Measurements from ENCODE around the gene CPEB3.
"Not testable (repeated sequence)": the region's sequence is repeated elsewhere in the genome, so short reads cannot be mapped to it uniquely, and the experiment has no call there.

Gene CPEB3

DNA sequence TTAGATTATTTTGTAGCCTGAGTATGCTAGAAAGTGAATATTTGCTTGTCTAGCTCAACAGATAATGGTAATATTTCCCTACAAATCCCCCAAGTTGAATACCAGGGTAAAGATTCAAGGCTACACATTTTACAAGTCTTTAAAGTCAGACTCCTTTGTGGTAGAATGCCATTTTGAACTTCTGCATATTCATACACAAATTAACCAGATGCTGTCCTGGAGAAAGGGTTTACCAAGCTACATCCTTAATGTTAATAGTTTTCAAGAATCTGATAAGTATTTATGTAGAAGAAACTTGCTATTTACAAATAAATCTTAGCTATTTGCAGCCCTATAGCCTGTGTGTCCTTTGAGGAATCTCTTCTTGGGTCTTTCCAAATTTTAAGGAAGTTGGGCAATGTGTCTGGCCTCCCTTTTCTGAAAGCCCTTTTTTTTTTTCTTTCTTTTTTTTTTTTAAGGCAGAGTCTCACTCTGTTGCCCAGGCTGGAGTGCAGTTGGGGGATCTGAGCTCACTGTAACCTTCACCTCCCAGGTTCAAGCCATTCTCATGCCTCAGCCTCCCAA is 82.6 kb downstream of the CPEB3 start:
- DNase-seq: no peak

DNA sequence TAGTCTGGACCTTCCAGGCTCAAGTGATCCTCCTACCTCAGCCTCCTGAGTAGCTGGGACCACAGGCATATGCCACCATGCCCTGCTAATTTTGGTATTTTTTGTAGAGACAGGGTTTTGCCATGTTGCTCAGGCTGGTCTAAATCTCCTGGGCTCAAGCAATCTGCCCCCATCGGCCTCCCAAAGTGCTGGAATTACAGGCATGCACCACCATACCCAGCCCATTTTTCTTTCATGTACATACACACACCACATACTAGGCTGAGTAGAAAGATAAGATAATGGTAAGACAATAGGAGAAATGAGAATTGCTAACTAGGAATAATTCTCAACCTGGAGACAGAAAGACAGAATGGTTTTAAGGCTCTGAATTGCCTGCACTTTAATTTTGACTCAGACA is 83.8 kb downstream of the CPEB3 start:
- no peak for DNase-seq

DNA sequence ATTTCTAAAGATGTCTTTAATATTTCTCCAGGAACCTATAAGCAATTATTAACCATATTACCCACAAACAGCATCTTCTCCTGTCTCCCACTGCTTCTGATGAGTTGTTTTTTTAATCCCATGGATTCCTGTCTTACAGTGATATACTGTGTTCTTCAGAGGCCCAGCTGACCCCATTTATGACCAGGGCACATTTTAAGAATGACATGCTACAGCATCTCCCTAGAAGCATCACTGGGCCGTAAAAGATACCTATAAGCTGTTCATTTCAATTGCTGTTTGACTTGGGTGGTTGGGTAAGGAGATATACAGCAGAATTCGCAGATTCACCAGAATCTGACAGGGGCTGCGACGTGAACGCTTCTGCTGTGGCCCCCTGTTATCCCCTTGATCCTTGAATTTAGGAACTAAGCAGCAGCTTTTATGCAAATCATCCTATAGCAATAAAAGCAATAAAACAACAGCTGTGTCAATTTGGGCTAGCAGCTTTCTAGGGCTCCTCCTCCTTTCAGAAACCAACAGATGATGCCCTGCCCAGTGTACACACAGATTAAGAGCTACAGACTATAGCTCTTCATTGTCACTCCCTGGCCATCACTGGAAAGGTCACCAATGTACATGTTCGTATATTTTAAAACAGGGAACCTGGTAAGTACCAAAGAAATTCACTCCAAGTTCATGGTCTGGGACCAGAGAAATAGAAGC is 86.8 kb downstream of the CPEB3 start:
- DNase-seq: no peak

DNA sequence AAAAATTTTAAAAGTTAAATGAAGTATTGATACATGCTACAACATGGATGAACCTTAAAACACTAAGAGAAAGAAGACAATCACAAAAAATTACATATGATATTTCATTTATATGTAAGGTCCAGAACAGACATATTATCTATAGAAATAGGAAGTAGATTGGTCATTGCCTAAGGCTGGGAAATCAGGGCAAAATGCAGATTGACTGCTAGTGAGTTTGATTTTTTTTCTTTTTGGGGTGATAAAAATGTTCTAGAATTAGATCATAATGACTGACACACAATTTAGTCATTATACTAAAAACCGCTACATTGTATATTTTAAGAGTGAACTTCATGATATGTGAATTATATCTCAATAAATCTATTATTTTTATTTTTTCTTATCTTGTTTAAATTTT is 88.3 kb downstream of the CPEB3 start:
- no peak for DNase-seq

DNA sequence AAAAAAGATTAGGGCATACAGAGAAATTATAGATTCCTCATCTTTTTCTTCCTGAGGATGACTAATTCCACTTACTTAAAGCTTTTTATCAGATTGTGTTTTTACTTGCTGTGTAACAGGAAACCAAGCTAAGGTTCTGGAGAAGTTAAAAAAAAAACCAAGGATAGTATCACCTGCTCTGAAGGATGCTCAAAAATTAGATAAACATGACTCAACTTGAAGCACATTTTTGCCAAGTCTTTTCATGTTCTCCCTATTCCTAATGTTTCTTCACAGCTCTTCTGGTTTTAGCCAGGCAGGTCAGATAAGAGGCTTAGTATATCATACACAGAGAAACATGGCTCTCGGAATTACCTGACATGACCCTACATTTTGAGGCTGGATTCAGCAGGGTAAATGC is 90.3 kb downstream of the CPEB3 start:
- DNase-seq: no peak

DNA sequence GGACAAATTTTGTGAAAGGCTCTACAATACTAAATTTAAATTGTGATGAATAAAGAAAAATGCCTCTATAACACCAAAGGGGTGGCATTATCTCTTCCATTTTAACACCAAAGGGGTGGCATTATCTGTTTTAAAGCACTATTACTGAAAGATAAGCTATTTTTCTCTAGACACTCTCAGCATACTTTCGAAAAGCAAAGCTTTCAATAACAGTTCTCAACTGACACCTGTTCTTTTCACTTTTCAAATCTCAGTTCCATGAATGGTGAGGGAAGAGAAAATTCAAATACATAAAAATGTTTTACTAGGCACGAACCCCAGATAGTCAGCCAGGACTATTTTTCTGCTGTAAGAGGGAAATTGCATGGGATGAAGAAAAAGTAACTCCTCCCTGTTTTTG is 103.8 kb downstream of the CPEB3 start:
- no peak for DNase-seq

DNA sequence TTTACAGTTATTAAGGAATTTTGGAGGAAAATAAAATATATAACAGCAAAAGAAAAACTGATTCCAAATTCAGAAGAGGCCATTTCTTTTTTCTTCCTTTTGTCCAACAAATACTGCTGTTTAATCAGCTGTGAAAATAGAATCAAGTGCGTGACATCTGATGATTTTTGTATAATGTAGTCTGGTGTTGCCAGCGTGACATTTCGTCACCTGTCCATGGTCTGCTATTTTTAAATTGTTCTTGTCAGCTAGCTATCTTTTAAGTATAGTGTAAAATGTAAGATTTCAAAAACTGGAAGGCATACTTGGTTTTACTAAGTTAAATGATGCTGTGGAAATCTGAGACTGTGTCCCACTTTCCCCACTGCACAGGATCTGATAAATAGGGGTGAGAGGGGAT is 105.9 kb downstream of the CPEB3 start:
- DNase-seq: no peak

DNA sequence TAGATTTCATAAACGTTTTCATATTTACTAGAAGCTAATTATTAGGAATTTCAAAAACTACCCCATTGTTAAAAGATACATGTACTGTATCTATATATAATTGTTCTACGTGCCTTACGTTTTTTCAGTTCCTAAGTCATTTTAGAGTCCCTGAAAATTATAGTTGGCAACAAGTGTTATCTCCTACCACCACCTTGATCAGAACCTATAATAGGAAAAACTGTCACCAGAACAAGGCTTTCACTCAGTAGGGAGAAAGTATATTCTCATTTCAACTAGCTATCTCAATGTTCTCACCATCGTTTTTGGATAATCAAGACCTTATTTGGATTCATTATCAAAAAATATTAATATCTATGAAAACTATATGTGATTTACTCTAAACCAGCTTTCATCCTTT is 107.7 kb downstream of the CPEB3 start:
- DNase-seq: no peak

DNA sequence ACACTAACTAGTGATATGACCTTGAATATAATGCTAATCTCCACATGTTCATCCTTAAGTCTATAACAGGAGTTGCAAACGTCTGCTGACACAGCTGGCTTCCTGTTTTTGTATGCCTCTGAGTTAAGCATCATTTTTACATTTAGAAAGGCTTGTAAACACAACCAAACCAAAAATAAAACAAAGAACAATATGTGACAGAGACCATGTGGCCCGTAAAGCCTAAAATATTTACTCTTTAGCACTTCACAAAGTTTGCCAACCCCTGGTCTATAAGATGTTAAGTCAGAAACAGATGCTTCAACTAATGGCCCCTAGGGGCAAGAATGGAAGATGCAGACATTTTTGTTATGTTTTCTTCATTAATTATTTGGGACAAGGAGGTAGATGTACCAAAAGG is 109.3 kb downstream of the CPEB3 start:
- no peak for DNase-seq

DNA sequence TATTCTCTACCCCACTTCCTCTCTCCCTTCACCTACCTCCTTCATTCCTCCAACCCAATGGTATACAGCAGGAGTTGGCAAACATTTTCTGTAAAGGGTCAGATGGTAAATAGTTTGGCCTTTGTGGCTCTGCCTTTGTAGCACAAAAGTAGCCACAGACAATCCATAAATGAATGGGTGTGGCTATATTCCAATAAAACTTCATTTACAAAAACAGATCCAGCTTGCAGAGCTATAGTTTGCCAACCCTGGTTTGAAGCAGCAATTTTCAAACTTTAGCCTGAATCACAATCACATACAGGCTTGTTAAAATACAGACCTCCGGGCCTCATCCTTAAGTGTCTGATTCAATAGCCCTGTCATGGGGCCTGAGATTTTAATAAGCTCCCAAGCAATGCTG is 110.5 kb downstream of the CPEB3 start:
- DNase-seq: no peak

DNA sequence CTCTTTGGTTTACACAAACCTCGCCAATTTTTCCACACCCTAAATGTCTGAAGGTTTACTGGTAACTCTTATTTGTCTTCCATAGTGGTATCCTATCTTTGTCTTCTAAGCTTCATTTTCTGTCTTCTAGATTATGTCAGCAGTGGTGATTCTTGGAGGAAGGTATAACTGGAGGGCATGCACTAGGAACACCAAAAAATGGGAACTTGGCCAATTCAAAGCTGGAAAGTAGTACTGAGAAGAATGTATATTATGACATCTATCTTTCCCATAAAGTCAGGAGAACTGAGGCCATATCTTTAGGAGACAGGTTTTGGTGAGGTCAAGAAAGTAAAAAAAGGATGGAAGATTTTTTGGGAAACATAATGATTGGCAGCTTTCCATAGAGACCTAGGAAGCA is 113.3 kb downstream of the CPEB3 start:
- no peak for DNase-seq

DNA sequence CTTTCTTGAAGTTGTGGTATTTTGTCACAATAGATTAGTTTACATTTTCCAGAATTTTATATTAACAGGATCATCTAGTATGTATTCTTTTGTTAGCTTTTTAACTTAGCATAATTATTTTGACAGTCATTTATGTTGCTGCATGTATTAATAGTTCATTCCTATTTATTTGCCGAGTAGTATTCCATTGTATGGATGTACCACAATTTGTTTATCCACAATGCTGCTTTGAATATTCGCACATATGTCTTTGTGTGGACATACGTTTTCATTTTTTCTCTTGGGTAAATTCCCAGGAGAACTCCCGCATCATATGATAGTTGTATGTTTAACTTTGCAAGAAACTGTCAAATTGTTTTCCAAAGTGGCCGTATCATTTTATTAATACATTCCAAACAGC is 115.7 kb downstream of the CPEB3 start:
- DNase-seq: no peak

DNA sequence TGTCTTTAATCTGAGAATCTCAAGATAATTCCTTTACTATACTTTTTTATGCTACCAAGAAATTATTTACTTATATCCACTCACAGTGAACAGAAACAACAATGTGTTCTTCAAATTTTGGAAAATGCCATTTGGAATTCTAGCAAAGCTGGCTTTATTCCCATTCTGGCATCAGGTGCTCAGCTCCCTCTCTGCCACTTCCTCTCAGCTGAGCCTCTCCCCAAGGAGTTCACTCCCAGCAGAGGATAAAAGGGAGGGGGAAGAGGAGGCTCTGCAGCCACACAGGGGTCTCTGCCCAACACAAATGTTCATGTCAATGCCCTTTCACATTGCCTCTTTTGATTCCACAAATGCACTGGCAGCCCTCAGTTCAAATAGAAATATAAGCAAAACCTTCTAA is 116.9 kb downstream of the CPEB3 start:
- no peak for DNase-seq

DNA sequence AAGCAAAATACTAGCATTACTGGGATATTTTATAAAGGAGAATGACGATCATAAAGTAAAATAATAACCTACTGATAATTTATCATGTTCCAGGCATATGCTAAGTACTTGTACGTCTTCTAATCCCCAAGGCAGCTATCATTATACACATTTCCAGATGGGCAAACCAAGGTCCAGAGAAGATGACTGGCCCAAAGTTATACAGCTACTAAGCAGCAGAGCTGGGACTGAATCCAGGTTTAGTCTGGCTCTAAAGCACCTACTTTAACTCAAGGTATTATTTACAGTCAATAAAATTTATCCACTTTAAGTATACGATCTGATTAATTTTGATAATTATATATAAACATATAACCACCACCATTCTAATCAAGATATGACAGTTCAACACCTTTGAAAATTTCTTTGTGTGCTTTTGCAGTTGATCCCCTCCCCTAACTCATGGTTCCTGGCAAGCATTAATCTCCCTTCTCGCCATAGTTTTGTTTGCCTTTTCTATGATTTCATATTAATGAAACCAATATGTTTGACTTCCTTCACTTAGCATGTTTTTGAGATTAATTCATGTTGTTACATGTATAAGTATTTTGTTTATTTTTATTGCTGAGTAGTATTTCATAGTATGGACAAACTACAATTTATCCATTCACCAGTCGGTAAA is 126.7 kb downstream of the CPEB3 start:
- DNase-seq: no peak

DNA sequence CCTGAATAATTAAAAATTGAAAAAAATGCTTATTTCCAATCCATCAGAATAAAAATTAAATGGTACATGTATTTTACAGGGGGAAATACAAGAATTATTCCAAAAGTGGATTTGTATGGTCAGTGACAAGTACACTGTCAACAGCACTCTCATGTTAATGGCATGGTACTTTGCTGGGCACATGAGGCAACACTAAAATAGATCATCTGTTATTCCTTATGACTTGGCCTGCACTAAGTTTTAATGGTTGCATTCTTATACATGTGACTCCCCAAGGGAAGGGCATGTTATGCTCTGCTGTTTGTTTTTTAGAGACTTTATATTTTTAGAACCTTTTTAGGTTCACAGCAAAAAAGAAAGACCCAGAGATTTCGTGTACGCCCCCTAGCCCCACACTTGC is 128.3 kb downstream of the CPEB3 start:
- no peak for DNase-seq

DNA sequence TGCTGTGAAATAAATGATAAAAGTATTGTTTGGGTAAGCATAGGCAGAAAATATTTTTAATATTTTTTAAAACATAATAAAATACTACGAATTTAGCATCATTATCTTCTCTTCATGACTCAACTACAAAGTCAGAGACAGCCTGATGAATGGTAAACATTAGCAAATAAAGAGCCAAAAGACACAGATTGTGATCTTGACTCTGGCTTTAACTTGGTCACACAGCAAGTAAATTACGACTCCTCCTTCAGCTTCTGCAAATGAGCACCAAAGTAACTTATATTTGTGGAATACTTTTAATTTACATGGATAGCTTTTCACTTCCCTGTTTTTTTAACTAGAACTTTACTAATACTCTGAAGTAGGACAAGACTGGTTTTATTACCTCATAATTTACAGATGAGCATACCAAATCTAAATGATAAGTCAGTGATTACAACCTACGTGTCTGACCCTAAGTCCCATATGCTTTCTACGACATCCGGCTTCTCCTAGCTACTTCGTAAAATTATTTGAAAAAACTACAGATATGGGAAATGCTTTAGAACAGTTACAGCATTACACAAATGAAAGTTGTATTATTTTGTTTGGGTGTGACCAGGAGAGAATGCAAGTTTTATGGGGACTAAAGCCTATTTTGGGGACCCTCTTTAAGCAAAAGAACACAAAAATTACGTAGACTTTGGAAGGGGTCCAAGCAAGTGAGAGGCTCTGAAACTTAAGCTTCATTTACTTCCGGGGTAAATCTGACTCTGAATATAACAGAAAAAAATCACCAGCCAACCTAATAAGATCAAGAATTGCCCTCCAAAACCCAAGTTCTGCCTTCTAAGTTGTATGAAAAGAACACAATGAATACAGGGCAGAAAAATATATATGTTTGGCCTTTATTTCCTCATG is 133.8 kb downstream of the CPEB3 start:
- no peak for DNase-seq

DNA sequence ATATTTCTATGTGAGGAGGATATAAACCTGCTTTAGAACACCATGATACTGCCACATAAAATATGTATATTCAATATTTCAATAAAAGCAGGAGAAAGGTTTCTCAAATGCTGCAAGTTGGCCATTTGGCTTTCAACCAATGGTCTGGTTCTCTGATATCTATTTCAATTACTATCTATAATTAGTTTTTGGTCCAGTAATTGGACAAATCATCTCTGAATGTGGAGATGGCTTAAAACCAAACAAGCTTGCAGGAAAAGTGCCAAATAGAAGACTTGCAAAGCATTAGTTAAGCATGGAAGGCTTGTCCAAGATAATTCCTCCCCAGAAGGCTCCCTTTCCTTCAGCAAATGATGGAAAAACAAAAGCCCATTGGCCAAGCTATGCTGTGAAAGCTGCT is 140.1 kb downstream of the CPEB3 start:
- DNase-seq: no peak

DNA sequence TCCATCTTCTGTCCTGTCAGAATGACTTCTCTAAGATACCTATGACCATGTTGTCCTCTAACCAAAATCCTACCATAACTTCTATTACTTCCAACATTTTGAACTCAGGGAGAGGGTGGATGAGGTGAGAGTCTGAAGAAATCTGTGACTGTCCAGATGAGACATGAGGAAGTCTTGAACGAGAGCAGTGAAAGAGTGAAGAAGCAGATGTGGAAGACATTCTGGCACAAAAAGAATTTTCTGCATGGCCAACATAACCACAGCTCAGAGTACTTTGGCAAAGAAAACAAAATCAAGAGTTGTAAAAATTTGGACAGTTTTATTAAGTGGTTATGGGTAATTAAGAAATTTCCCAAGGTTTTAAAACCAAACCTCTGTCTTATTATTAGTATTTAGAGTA is 141.6 kb downstream of the CPEB3 start:
- no peak for DNase-seq

DNA sequence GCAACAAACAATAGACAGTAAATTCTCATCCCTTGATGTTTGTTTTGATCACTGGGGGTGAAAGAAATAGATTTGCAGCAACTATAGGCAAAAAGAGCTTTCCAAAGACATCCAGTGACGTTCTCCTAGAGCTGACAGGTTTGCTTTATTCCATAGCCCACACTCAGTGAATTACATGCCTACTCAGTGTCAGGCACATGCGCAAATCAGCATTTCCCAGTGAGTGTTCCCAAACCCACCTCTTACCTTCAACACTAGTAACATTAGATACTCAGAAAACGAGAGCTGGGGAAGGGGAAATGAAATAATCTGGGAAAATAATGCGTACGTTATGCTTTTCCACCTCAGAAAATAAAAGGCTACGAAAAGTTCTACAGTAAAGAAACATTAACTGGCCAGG is 144.1 kb downstream of the CPEB3 start:
- DNase-seq: no peak

DNA sequence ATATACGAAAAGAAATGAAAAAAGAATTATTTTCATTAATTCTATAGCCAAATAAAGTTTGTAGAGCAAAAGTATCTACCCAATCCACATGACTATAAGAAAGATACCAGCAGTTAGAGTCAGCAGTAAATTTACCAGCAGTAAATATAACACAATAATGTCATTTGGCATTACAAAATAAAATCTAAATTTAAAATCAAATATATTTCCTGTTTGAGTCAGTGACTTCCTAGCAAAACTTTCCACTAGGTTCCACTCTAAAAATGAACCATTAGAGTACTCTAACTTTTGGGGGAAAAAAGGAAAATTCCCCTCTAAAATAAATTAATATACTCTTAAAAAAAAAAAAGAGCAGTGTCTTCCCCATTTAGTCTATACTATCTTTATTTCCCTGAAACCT is 144.8 kb downstream of the CPEB3 start:
- DNase-seq: no peak

DNA sequence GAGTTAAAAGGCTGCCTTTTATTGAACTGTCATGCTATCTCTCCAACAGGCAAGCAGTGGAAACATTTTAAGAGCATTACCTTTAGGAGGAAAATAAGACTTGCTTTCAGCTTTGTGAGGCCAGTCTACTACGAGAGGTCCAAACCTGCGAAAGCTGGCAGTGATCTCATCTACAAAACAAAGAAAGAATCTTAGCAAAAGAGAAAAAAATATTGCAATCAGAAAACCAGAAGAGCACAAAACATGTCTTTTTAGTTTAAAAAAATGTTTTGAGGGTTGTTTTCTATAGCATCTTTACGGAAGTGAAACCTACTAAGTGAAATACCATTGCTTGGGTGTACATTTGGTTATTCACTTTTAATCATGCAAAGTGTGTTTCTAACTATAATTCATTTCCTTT is 147.9 kb downstream of the CPEB3 start:
- no peak for DNase-seq

DNA sequence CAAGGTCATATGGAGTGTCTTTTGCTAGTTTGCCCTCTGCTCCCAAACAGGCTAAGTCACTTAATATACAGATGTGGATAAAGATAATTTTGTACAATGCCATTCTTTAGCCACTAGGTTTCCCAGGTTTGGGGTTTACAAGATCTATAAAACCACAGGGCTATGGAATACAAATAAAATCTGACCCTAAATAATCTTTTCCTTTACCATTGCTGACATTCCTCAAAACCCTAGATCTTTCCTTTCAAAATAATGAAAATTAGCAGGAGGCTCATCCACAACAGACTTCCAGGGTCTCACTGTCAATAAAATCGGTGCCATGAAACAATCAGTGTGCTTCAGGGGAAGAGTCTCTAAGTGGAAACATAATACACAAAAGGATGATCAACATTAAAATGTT is 148.4 kb downstream of the CPEB3 start:
- DNase-seq: no peak

DNA sequence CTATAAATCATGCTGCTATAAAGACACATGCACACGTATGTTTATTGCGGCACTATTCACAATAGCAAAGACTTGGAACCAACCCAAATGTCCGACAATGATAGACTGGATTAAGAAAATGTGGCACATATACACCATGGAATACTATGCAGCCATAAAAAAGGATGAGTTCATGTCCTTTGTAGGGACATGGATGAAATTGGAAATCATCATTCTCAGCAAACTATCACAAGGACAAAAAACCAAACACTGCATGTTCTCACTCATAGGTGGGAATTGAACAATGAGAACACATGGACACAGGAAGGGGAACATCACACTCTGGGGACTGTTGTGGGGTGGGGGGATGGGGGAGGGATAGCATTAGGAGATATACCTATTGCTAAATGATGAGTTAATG is 149.7 kb downstream of the CPEB3 start:
- not testable (repeated sequence) for DNase-seq

DNA sequence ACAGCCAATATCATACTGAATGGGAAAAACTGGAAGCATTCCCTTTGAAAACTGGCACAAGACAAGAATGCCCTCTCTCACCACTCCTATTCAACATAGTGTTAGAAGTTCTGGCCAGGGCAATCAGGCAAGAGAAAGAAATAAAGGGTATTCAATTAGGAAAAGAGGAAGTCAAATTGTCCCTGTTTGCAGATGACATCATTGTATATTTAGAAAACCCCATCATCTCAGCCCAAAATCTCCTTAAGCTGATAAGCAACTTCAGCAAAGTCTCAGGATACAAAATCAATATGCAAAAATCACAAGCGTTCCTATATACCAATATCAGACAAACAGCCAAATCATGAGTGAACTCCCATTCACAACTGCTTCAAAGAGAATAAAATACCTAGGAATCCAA is 156.8 kb downstream of the CPEB3 start:
- not testable (repeated sequence) for DNase-seq
